ENCODE data around the gene GALR3.

- TF ChIP-seq, protein P1, sequence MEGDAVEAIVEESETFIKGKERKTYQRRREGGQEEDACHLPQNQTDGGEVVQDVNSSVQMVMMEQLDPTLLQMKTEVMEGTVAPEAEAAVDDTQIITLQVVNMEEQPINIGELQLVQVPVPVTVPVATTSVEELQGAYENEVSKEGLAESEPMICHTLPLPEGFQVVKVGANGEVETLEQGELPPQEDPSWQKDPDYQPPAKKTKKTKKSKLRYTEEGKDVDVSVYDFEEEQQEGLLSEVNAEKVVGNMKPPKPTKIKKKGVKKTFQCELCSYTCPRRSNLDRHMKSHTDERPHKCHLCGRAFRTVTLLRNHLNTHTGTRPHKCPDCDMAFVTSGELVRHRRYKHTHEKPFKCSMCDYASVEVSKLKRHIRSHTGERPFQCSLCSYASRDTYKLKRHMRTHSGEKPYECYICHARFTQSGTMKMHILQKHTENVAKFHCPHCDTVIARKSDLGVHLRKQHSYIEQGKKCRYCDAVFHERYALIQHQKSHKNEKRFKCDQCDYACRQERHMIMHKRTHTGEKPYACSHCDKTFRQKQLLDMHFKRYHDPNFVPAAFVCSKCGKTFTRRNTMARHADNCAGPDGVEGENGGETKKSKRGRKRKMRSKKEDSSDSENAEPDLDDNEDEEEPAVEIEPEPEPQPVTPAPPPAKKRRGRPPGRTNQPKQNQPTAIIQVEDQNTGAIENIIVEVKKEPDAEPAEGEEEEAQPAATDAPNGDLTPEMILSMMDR (IDR thresholded peaks at IDR 0.05): no peak
- no peak for TF ChIP-seq POLR2A (IDR thresholded peaks at IDR 0.05)
Observed at GRCh38 chr22:37801946-37802309, 21.3 kb upstream of the GALR3 start.
